Measurements from ENCODE around the gene OR4K2.

OR4K2 gene

GRCh38 chr14:19911114-19911513, 36.2 kb downstream of the OR4K2 start:
- no peak overlapping the region for H3K4me3 Mint-ChIP-seq
- no peaks in the 10 kb centered on the region for H3K27me3 Mint-ChIP-seq (ENCODE audit: low read depth, poor library complexity)
- no peaks in the 10 kb centered on the region for H3K36me3 Mint-ChIP-seq (ENCODE audit: low read depth)
- no peak for TF ChIP-seq CTCF (IDR thresholded peaks at IDR 0.05)
- peaks cover 92% of the 10 kb centered on the region for H3K9me3 Mint-ChIP-seq
- H3K27ac Mint-ChIP-seq = no peak overlapping the region
- H3K4me1 Mint-ChIP-seq = no peaks in the 10 kb centered on the region
- DNase-seq = no peak

- no peak overlapping the region for H3K27ac Mint-ChIP-seq
- no peaks in the 10 kb centered on the region for H3K4me1 Mint-ChIP-seq
- no peak for DNase-seq
- no peak for TF ChIP-seq CTCF (IDR thresholded peaks at IDR 0.05)
- no peak overlapping the region for H3K4me3 Mint-ChIP-seq
- H3K27me3 Mint-ChIP-seq (ENCODE audit: low read depth, poor library complexity) = no peaks in the 10 kb centered on the region
- no peaks in the 10 kb centered on the region for H3K36me3 Mint-ChIP-seq (ENCODE audit: low read depth)
- H3K9me3 Mint-ChIP-seq = peaks cover 32% of the 10 kb centered on the region
Observed at GRCh38 chr14:19917243-19917642, 42.3 kb downstream of the OR4K2 start.

GRCh38 chr14:19917955-19918518, 43.1 kb downstream of the OR4K2 start:
- no peak for DNase-seq
- H3K36me3 Mint-ChIP-seq (ENCODE audit: low read depth) = no peaks in the 10 kb centered on the region
- H3K4me1 Mint-ChIP-seq = no peaks in the 10 kb centered on the region
- no peaks in the 10 kb centered on the region for H3K27me3 Mint-ChIP-seq (ENCODE audit: low read depth, poor library complexity)
- H3K27ac Mint-ChIP-seq = no peak overlapping the region
- H3K4me3 Mint-ChIP-seq = no peak overlapping the region
- TF ChIP-seq CTCF (IDR thresholded peaks at IDR 0.05) = no peak
- H3K9me3 Mint-ChIP-seq = peaks cover 24% of the 10 kb centered on the region

GRCh38 chr14:19918553-19919264, 43.8 kb downstream of the OR4K2 start:
- Mint-ChIP-seq H3K4me3 (no peak overlapping the region), H3K4me1 (no peaks in the 10 kb centered on the region)
- no peak for TF ChIP-seq CTCF (IDR thresholded peaks at IDR 0.05)

GRCh38 chr14:19920021-19920657, 45.2 kb downstream of the OR4K2 start, which contains the start of gene OR4K5:
Gene OR4K5 (plus strand): TSS chr14:19920607. CDS start chr14:19920607, 0 bp downstream.
- H3K9me3 Mint-ChIP-seq = peaks cover 4% of the 10 kb centered on the region
- H3K27ac Mint-ChIP-seq = no peak within 1 kb of the TSS
- H3K27me3 Mint-ChIP-seq (ENCODE audit: low read depth, poor library complexity) = no peaks in the 10 kb centered on the region
- H3K4me3 Mint-ChIP-seq = no peak within 1 kb of the TSS
- DNase-seq = no peak
- TF ChIP-seq CTCF (IDR thresholded peaks at IDR 0.05) = no peak
- H3K36me3 Mint-ChIP-seq (ENCODE audit: low read depth) = no peaks in the 10 kb centered on the region
- H3K4me1 Mint-ChIP-seq = no peaks in the 10 kb centered on the region

More at GRCh38 chr14:19918553-19919264, 43.8 kb downstream of the OR4K2 start:
- H3K36me3 Mint-ChIP-seq (ENCODE audit: low read depth) = no peaks in the 10 kb centered on the region
- no peaks in the 10 kb centered on the region for H3K27me3 Mint-ChIP-seq (ENCODE audit: low read depth, poor library complexity)
- DNase-seq = no peak
- H3K27ac Mint-ChIP-seq = no peak overlapping the region
- H3K9me3 Mint-ChIP-seq = peaks cover 18% of the 10 kb centered on the region

Measured in nephron progenitor cell (in vitro differentiated cells).